HG02840 (cell line): ENCODE data around the gene HDAC7.

Experiments used
- ATAC-seq: cut with Tn5 transposase; IDR thresholded peaks from one replicate; pipeline ENCODE4 v1.9.1; 2021; ENCODE audit warnings: mild to moderate bottlenecking, moderate library complexity, moderate number of reproducible peaks; ENCODE audit not compliant: unreplicated experiment, low FRiP score

Gene HDAC7

DNA sequence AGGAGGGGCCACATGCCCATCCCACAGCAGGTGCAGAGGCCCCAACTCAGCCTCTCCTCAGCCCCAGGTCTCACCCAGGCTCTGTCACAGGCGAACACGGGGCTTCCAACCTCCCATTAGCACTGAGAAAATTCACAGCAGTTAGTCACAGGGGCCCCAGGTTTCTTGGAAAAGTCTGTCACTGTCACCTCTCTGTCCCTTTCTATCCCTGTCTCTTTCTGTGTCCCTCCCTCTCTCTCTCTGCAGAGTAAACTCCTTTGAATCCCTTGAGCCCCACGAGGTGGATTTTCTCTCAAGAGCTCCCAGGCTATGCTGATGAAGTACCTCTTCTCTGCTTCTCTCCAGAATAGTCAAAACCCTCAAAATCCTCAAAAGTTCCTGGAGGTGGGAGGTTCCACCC lies 80.4 kb downstream of the HDAC7 start:
- no peak for ATAC-seq

GRCh38 chr12:47737936-47738594 lies 81.6 kb downstream of the HDAC7 start:
- ATAC-seq = no peak

DNA sequence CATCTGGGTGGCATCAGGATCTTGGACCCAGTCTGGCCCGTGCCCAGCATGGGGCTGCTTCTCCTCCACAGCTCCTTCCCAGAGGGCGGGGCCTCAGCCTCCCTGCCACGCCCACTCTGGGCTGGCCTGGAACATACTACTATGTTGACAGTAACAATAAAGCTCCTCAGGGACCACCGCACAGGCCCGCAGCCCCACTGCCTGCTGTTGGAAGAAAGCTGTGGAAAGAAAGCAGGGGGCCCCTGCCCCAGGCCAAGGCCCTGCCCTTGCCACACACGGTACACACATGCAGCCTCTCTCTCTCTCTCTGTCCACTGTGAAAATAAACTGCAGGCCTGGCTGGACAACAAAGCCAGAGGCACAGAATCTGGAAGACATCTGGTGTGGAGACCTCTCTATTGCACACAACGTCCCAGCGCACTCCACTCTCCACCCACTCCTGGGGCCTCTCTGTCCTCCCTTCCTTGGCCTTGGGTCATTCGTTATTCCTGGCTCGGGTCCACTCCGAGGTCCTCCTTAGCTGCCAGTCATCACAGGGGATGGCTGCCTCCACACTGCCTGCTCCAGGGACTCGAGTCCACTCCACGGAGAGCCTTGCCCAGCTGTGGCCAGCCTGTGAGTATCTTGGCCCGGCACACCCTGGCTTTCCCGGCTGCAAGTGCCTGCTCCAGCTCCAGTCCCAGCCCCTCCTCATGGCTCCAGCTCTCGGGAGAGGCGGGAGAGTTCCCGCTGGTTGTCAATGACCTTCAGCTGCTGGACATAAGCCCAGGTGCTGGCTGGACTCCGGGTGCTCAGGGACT lies 82.6 kb downstream of the HDAC7 start:
- no peak for ATAC-seq

GRCh38 chr12:47736216-47736615 lies 83.5 kb downstream of the HDAC7 start:
- ATAC-seq = no peak

DNA sequence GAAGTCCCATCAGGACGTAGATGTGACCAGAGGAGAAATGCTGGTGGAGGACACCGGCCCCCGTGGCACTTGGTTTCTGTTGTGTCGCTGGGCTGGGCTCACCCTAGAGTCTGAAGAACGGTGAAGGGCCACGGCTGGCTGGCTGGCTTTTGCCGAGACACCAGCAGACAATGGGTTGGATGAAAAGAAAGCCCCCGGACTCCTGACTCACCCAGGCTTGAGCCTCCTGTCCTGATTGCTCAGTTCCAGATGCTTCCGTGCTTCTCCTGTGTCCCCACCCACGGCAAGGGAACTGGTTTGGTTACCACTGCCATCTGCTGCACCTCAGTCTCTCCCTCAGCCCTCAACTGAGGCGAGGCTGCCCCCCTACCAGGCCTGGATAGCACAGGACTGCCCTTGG lies 84.1 kb downstream of the HDAC7 start:
- ATAC-seq = no peak

- no peak for ATAC-seq
Measured at GRCh38 chr12:47734725-47735480, 84.8 kb downstream of the HDAC7 start.

DNA sequence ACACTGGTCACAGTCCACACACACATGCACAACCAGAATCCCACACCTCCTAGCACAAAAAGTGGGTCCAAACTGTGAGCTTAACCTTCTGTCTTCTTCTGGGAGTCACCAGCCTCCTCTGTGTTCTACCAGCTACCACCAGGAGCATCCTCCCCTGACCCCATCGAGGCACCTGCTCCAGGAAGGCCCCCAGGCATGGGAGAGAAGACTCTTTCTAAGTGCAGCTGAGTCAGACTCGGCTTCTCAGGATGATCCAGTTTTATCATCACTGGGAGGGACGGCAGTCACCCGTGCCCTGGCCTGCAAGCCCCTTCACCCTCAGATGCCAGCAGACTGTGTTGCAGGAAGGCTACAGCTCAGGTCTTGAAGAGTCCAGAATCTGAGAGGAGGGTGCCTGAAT lies 86.6 kb downstream of the HDAC7 start:
- ATAC-seq = no peak
